Measurements from ENCODE around the gene MIPEP. TPM values are rescaled to one million over a fixed set of nuclear protein-coding genes. Genes with fewer than 3 reads are reported as not detected.

The MIPEP gene
- total RNA-seq, 3 donors from 2014 or later = 17.3 to 27.0 (median 24.6) TPM

- Histone ChIP-seq H3K4me1 (ENCODE audit: low read depth) (no peaks in the 10 kb centered on the region), H3K9me3 (no peaks in the 10 kb centered on the region), H3K4me3 (no peak overlapping the region), H3K36me3 (ENCODE audit: low read depth) (no peaks in the 10 kb centered on the region)
- DNase-seq (no peak), ATAC-seq (no peak)
- intact Hi-C loops (cut with DNase I, micrococcal nuclease) = no loop called here
- no peak for TF ChIP-seq CTCF (IDR thresholded peaks at IDR 0.05)
Measured at GRCh38 chr13:23701186-23701585, 188.0 kb downstream of the MIPEP start.

GRCh38 chr13:23699271-23699670, 189.9 kb downstream of the MIPEP start:
- Histone ChIP-seq H3K36me3 (ENCODE audit: low read depth) (no peaks in the 10 kb centered on the region), H3K4me1 (ENCODE audit: low read depth) (no peaks in the 10 kb centered on the region), H3K9me3 (no peaks in the 10 kb centered on the region), H3K4me3 (no peak overlapping the region)
- ATAC-seq (no peak), DNase-seq (no peak)
- intact Hi-C loops (cut with DNase I, micrococcal nuclease) = no loop called here
- no peak for TF ChIP-seq CTCF (IDR thresholded peaks at IDR 0.05)

GRCh38 chr13:23697772-23698313, 191.4 kb downstream of the MIPEP start:
- H3K9me3 ChIP-seq = no peaks in the 10 kb centered on the region
- no peaks in the 10 kb centered on the region for H3K4me1 ChIP-seq (ENCODE audit: low read depth)
- DNase-seq (no peak), ATAC-seq (no peak)
- no peak for TF ChIP-seq CTCF (IDR thresholded peaks at IDR 0.05)
- intact Hi-C loops (cut with DNase I, micrococcal nuclease) = no loop called here
- H3K4me3 ChIP-seq = no peak overlapping the region
- H3K36me3 ChIP-seq (ENCODE audit: low read depth) = no peaks in the 10 kb centered on the region

- TF ChIP-seq CTCF (IDR thresholded peaks at IDR 0.05) = no peak
- DNase-seq (no peak), ATAC-seq (no peak)
- intact Hi-C loops (cut with DNase I, micrococcal nuclease) = no loop called here
- no peaks in the 10 kb centered on the region for H3K9me3 ChIP-seq
- H3K4me3 ChIP-seq = no peak overlapping the region
- no peaks in the 10 kb centered on the region for H3K4me1 ChIP-seq (ENCODE audit: low read depth)
- H3K36me3 ChIP-seq (ENCODE audit: low read depth) = no peaks in the 10 kb centered on the region
Measured at GRCh38 chr13:23696610-23697009, 192.6 kb downstream of the MIPEP start.

- no peak overlapping the region for H3K4me3 ChIP-seq
- DNase-seq = peak; percentile 40 to 72 (median 54)
Measured at GRCh38 chr13:23695711-23696464, 193.3 kb downstream of the MIPEP start.

More at GRCh38 chr13:23695711-23696464, 193.3 kb downstream of the MIPEP start:
- no peak for TF ChIP-seq CTCF (IDR thresholded peaks at IDR 0.05)
- ATAC-seq = peak; percentile 86
- Histone ChIP-seq H3K36me3 (ENCODE audit: low read depth) (no peaks in the 10 kb centered on the region), H3K4me1 (ENCODE audit: low read depth) (no peaks in the 10 kb centered on the region), H3K9me3 (no peaks in the 10 kb centered on the region)
- intact Hi-C loops (cut with DNase I, micrococcal nuclease) = no loop called here
